HG03196 (cell line): ENCODE measurements around the gene PAM16.

Source experiments
- ATAC-seq: cut with Tn5 transposase; IDR thresholded peaks from one replicate; pipeline ENCODE4 v1.9.1; 2021; ENCODE audit not compliant: unreplicated experiment

PAM16 gene

GRCh38 chr16:4307215-4308037 is 43.7 kb downstream of the PAM16 start:
- ATAC-seq, result peak; percentile 90

- no peak for ATAC-seq
These were observed 44.5 kb downstream of the PAM16 start for GRCh38 chr16:4306470-4307214.

GRCh38 chr16:4303973-4304372 is 47.1 kb downstream of the PAM16 start:
- no peak for ATAC-seq

GRCh38 chr16:4301968-4302367 is 49.2 kb downstream of the PAM16 start:
- ATAC-seq, result no peak

- ATAC-seq, result no peak
These were observed 49.9 kb downstream of the PAM16 start for GRCh38 chr16:4301177-4301576.

- no peak for ATAC-seq
These were observed 52.2 kb downstream of the PAM16 start for GRCh38 chr16:4298761-4299522.

- no peak for ATAC-seq
These were observed 53.6 kb downstream of the PAM16 start for GRCh38 chr16:4297480-4297879.

GRCh38 chr16:4295581-4295980 is 55.5 kb downstream of the PAM16 start:
- ATAC-seq, result no peak

- ATAC-seq, result no peak
These were observed 57.2 kb downstream of the PAM16 start for GRCh38 chr16:4293822-4294457.

GRCh38 chr16:4293181-4293716 is 57.9 kb downstream of the PAM16 start:
- ATAC-seq, result no peak

GRCh38 chr16:4291699-4292098 is 59.4 kb downstream of the PAM16 start:
- ATAC-seq, result no peak
